OCI-LY1 (cell line): ENCODE measurements around the gene CLSTN2.

Experiments
- CTCF ChIP-seq: fragments of 200-600 bp; sonication (generic), shearing (Covaris generic); IDR thresholded peaks from 2 replicates; pipeline ENCODE4 v1.5.1; 2017; ENCODE audit warnings: mild to moderate bottlenecking, antibody characterized with exemption, low read length, moderate library complexity, mixed read lengths
- EZH2 ChIP-seq: fragments of 200-600 bp; sonication (generic), shearing (Covaris generic); IDR thresholded peaks from 2 replicates; pipeline ENCODE4 v1.8.0; 2017; ENCODE audit warnings: borderline replicate concordance, mixed run types, mild to moderate bottlenecking, antibody characterized with exemption, low read length, moderate library complexity, mixed read lengths

- TF ChIP-seq EZH2 (no peak), CTCF (no peak)
Observed at GRCh38 chr3:140440446-140440845, 505.5 kb downstream of the CLSTN2 start.
